ENCODE data around the gene DSCAML1. TPM values are rescaled to one million over a fixed set of nuclear protein-coding genes. Genes with fewer than 3 reads are reported as not detected.

DSCAML1 gene
- total and polyA plus RNA-seq, 10 of the 15 experiments (the other 5 are each of a cell fraction or from before 2014, with no cell fraction given), result 0.03 to 0.18 (median 0.06) TPM; not detected in 1

- RAD21 ChIA-PET (ENCODE audit: unreplicated experiment), result interaction anchor here (4.5 kb wide), 1 partner anchor 56 kb away, joined by 23 read pairs; no protein-coding TSS in a partner anchor
- WGBS (ENCODE audit: insufficient coverage, insufficient replicate concordance, low lambda C conversion rate, missing lambda C conversion rate), result 70% methylated on average over 22 of the region's 23 CpGs
- Histone ChIP-seq H3K9ac (ENCODE audit: control insufficient read depth, insufficient read depth, low read length) (no peak overlapping the region), H4K20me1 (ENCODE audit: control insufficient read depth, insufficient read depth) (no peaks in the 10 kb centered on the region; the same call in 1 of the 2 replicates), H2AFZ (ENCODE audit: control insufficient read depth, low read depth, low read length) (no peak overlapping the region), H3K27me3 (replicated peaks in 1 of 2; ENCODE audit: control insufficient read depth in 2 of 2, insufficient read depth in 2 of 2, low read length in 1 of 2) (peaks cover 0 to 2% of the 10 kb centered on the region in 2 experiments; a peak in 1 of 4 replicates), H3K4me2 (ENCODE audit: control insufficient read depth, insufficient read depth) (no peak overlapping the region), H3K79me2 (ENCODE audit: control insufficient read depth, insufficient read depth, low read length) (no peaks in the 10 kb centered on the region), H3K27ac (ENCODE audit: control insufficient read depth, insufficient read depth) (no peak overlapping the region), H3K36me3 (ENCODE audit: control insufficient read depth in 2 of 2, insufficient read depth in 2 of 2, low read length in 1 of 2) (no peaks in the 10 kb centered on the region), H3K4me3 (no peak overlapping the region), H3K9me3 (replicated peaks; ENCODE audit: control insufficient read depth, insufficient read depth, low read length) (no peaks in the 10 kb centered on the region), H3K4me1 (ENCODE audit: control insufficient read depth, insufficient read depth, low read length) (no peaks in the 10 kb centered on the region)
- no peak for DNase-seq (ENCODE audit: low read depth, low spot score)
- FAIRE-seq, result no peak
- intact Hi-C loops (cut with micrococcal nuclease; ENCODE audit: unreplicated experiment), result no loop called here
- ATAC-seq, result no peak
- no TSS peak for BruUV-seq (replicated peaks)
- POLR2A ChIA-PET, result no interaction called here
- no peak for TF ChIP-seq YY1 (IDR thresholded peaks at IDR 0.05; ENCODE audit: low read depth, low read length)
- TF ChIP-seq ATF7 (IDR thresholded peaks at IDR 0.05; ENCODE audit: low read depth), result no peak
- no peak for TF ChIP-seq POU2F2 (IDR thresholded peaks at IDR 0.05; ENCODE audit: borderline replicate concordance, low read depth, low read length)
- TF ChIP-seq ZNF24 (IDR thresholded peaks at IDR 0.05), result no peak
- no peak for TF ChIP-seq EGR1 (IDR thresholded peaks at IDR 0.05; ENCODE audit: borderline replicate concordance in 1 of 2, low read depth in 2 of 2, low read length in 2 of 2)
- no peak for TF ChIP-seq TARDBP (IDR thresholded peaks at IDR 0.05; ENCODE audit: borderline replicate concordance)
- no peak for TF ChIP-seq GATAD2B (conservative IDR thresholded peaks at IDR 0.05; ENCODE audit: low read depth)
- TF ChIP-seq DPF2 (IDR thresholded peaks at IDR 0.05), result no peak
- TF ChIP-seq FOS (IDR thresholded peaks at IDR 0.05; ENCODE audit: borderline replicate concordance, extremely low read depth, insufficient read length), result no peak
- TF ChIP-seq NFYA (IDR thresholded peaks at IDR 0.05; ENCODE audit: borderline replicate concordance, low read depth, low read length), result no peak
- no peak for TF ChIP-seq TCF3 (IDR thresholded peaks at IDR 0.05; ENCODE audit: borderline replicate concordance, insufficient read depth, low read depth, low read length)
- TF ChIP-seq KLF5 (IDR thresholded peaks at IDR 0.05; ENCODE audit: partially characterized antibody), result no peak
- TF ChIP-seq SRF (IDR thresholded peaks at IDR 0.05; ENCODE audit: low read depth in 2 of 2, low read length in 2 of 2), result no peak
- TF ChIP-seq RFX5 (IDR thresholded peaks at IDR 0.05; ENCODE audit: low read depth, low read length), result no peak
- SMC1A ChIA-PET (ENCODE audit: uncharacterized antibody, unreplicated experiment), result no interaction called here
- in situ Hi-C loops (cut with MboI), result no loop called here
- CTCF ChIA-PET, result interaction anchor here (0.7 kb wide), 1 partner anchor 14 kb away, joined by 3 read pairs; no protein-coding TSS in a partner anchor
These were observed 315.1 kb downstream of the DSCAML1 start for GRCh38 chr11:117481885-117482284.

Measured in GM12878 (cell line).